GM18502 (cell line): Measurements from ENCODE around the gene MAU2.

Experiments used
- ATAC-seq: cut with Tn5 transposase; IDR thresholded peaks from one replicate; pipeline ENCODE4 v1.9.1; 2021; ENCODE audit warnings: mild to moderate bottlenecking; ENCODE audit not compliant: unreplicated experiment, poor library complexity

The MAU2 gene

DNA sequence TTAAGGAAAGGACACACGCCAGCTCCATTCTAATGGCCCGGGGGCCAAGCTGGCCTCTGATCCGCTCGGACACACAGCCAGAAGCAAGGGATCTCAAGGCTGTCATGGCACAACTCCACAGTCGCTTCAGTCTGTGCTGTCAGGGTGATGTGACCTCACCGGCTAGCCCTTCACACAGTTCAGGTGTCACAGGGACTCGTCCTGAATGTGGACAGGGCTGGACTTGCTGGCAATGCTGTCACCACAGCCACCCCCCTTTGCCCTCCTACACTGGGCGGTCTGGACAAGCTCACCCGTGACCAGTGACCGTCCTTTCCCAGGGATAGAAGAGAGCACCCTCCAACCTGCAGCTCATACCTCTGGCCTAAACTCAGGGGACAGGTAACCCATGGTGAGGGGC lies 15.6 kb upstream of the MAU2 start:
- ATAC-seq: no peak

DNA sequence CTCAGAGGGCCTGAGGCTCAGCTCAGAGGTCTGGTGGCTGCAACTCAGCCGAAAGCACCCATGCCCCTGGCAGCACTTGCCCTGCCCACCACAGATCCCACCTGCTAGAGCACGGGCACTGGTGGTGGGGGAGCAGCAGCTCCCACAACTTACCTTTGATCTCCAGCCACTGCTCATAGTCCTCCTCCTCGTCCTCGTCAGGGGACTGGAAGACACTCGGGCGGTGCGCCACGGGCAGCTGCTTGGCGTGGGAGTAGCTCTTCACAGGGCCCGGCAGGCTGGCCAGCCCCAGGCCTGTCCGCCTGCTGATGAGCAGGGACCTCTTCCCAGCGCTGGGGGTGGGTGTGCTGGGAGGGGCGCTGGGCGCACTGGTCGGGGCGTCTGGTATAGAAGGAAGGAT lies 14.9 kb upstream of the MAU2 start:
- ATAC-seq: no peak

- ATAC-seq: no peak
These were observed 14.4 kb upstream of the MAU2 start for GRCh38 chr19:19306191-19306590.

GRCh38 chr19:19308373-19308772 lies 12.3 kb upstream of the MAU2 start:
- no peak for ATAC-seq

- ATAC-seq: no peak
These were observed 5.2 kb upstream of the MAU2 start for GRCh38 chr19:19315444-19315843.

GRCh38 chr19:19316082-19316481 lies 4.5 kb upstream of the MAU2 start:
- ATAC-seq: no peak

- no peak for ATAC-seq
These were observed 783 bp upstream of the MAU2 start for GRCh38 chr19:19319732-19320360.

DNA sequence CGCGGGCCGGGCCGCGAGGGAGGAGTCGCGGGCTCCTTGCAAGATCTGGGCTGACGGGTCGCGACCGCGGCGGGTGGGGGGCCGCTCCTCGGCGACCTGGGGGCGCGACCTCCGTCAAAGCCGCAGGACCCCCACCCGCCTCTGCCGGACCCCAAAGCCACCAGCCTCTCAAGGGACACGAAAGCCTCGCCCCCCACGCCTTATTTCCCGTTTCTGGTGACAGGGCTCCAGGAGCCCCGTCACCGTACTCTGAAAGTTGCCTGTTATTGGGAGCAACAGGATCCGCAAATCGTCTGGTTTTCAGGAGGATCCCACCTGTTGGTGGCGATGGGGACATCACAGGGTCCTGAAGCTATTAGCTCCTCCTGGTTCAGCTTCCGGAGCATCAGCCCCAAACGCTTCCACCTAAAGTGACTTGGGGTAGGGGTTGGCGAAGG lies 530 bp downstream of the MAU2 start:
- no peak for ATAC-seq

GRCh38 chr19:19324059-19324770 lies 3.6 kb downstream of the MAU2 start:
- no peak for ATAC-seq

- no peak for ATAC-seq
These were observed 7.0 kb downstream of the MAU2 start for GRCh38 chr19:19327672-19328071.

GRCh38 chr19:19329126-19329525 lies 8.5 kb downstream of the MAU2 start:
- ATAC-seq: no peak

GRCh38 chr19:19334063-19334988 lies 13.7 kb downstream of the MAU2 start:
- ATAC-seq: no peak

DNA sequence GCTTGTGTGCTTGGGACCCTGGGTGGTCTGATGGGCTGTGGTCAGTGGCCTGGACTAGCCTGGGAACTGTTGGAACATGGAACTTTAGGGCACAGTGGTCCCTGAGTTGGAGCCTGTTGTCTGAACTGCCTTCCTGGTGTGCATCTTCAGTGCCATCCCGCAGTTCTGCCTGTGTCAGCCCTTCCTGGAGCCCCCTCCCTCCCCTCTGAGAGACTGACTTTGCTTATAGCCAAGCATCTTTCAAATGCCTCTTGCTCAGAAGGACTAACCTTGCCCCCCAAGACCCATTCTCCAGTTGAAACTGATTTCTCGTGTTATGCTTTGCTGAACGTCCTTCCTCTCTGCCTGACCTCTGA lies 14.3 kb downstream of the MAU2 start:
- no peak for ATAC-seq

GRCh38 chr19:19335408-19336158 lies 15.0 kb downstream of the MAU2 start:
- ATAC-seq: no peak

- no peak for ATAC-seq
These were observed 16.0 kb downstream of the MAU2 start for GRCh38 chr19:19336597-19336996.

DNA sequence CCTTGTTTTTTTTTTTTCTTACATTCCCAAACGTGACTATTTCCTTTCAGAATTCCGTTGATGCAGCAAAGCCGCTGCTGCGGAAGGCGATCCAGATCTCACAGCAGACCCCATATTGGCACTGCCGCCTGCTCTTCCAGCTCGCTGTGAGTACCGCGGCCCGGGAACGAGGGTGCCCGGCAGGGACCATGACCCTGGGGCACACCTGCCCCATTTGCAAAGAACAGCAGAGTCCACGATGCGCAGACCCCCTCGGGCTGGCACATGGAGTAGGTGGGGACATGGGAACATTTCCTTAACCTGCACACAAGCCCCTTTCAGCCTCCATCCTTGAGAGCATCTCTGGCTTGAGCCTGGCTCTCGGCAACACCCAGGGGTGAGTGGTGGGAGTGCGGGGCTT lies 16.5 kb downstream of the MAU2 start:
- ATAC-seq: no peak

DNA sequence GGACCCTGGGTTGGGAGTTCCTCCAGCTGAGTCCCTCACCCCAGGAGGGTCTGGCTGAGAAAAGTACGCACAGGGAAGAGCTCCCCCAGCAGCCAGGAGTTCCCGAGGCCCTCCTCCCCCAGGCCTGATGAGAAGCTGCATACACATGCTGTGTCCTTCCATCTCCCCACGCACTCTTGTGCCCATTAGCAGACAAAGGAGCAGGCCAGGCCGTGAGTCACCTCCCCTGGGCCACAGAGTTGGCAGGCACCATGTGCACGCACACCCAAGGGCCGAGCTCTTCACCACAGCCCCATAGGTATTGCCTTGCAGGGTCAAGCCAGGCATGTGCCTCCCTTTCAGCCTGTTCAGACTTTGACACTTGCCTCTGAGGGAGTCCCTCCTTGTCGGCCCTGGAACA lies 17.5 kb downstream of the MAU2 start:
- no peak for ATAC-seq

- ATAC-seq: no peak
These were observed 20.4 kb downstream of the MAU2 start for GRCh38 chr19:19341026-19341425.

DNA sequence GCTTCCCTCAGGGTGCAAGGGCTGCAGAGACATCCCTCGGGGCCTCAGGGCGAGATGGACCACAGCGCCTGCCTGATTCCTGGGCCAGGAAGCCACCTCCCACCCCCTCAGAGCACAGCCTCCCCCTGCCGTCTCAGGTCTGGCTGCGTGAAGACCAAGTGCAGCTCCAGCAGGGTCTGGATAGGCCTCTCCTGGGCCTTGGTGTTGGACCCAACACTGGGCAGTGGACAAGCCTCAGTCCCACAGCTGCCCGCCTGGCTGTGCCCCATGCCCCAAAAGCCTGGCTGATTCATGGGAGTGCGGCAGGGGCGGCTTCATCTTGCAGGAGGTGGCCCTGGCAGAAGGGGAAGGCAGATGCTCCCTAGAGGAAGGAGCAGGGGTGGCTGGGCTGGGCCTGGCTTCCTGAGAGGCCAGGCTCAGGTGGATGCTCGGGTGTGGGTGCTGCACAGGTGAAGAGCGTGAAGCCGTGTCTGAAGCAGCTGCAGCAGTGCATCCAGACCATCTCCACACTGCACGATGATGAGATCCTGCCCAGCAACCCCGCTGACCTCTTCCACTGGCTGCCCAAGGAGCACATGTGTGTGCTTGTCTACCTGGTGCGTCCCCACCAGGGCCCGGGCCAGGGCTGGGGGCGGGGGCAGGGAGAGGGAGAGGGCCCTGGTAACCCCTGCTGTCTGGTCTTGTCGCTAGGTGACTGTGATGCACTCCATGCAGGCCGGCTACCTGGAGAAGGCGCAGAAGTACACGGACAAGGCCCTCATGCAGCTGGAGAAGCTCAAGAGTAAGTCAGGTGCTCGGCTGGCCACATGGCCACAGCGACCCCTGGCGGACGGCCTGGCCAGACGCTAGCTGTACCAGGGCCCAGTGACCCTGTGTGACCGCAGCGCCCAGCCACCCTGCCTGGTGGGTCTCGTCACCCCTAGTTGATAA lies 21.7 kb downstream of the MAU2 start:
- ATAC-seq: no peak

GRCh38 chr19:19343016-19343362 lies 22.4 kb downstream of the MAU2 start:
- ATAC-seq: no peak
